Body of pancreas (tissue), 4 donors: ENCODE data around the gene PAM16. TPM values are rescaled to one million over a fixed set of nuclear protein-coding genes. Genes with fewer than 3 reads are reported as not detected.

Source experiments
- ATAC-seq: fragments of 150-250 bp; one replicate; pipeline ENCODE4 v1.9.1; 2016
- DNase-seq, 4 donors: peaks; one replicate each; pipeline ENCODE4 v3.0.0-alpha.2; 2019
- H3K27ac ChIP-seq, 4 donors: fragments of 200-600 bp; sonication (generic); 1 replicate in 3 of 4; 2 replicates in 1 of 4; pipeline versions ENCODE4 v1.5.1 to v1.6.1; 2016 to 2019; ENCODE audit warnings: mild to moderate bottlenecking in 1 of 4, mixed read lengths in 1 of 4, moderate library complexity in 1 of 4
- H3K27me3 ChIP-seq, 2 donors: fragments of 200-600 bp; sonication (generic); one replicate each; pipeline ENCODE4 v1.6.0; 2016; ENCODE audit warnings: mild to moderate bottlenecking in 1 of 2
- H3K36me3 ChIP-seq, 2 donors: fragments of 200-600 bp; sonication (generic); replicated peaks in 1 of 2; 2 replicates each; pipeline ENCODE4 v1.5.1; 2016; ENCODE audit warnings: low read depth in 2 of 2; ENCODE audit not compliant: insufficient read depth in 1 of 2
- H3K4me1 ChIP-seq: fragments of 200-600 bp; sonication (generic); one replicate; pipeline ENCODE4 v1.6.0; 2016
- H3K4me3 ChIP-seq, 2 donors: fragments of 200-600 bp; sonication (generic); 1 replicate in 1 of 2; 2 replicates in 1 of 2; pipeline ENCODE4 v1.5.1; 2016 to 2019
- H3K9me3 ChIP-seq, 3 donors: fragments of 200-600 bp; sonication (generic); 1 replicate in 2 of 3; 2 replicates in 1 of 3; pipeline ENCODE4 v1.5.1; 2016
- CTCF ChIP-seq, 7 experiments: fragments of 450-650 bp in 4 of 7; fragments of 200-600 bp in 3 of 7; sonication (generic) in 3 of 7; IDR thresholded peaks; one replicate each; pipeline ENCODE4 v1.5.1; 2016 to 2019; ENCODE audit warnings: antibody characterized with exemption in 7 of 7
- POLR2A ChIP-seq, 3 donors: fragments of 450-650 bp; IDR thresholded peaks; one replicate each; pipeline ENCODE4 v1.6.1; 2016; ENCODE audit warnings: antibody characterized with exemption in 3 of 3, mild to moderate bottlenecking in 2 of 3
- WGBS, 2 donors: methylation state at CpG; one replicate each; pipeline ENCODE4 v1.1.5; 2017; 5-methylcytosine and 5-hydroxymethylcytosine counted together
- intact Hi-C: fragments of 100-400 bp; cut with DNase I; formaldehyde crosslinking; loops from one replicate; pipeline ENCODE4 v1.15.1; 2023
- total RNA-seq, 2 donors: library from RNA; depleted of rRNA; stranded (reverse); fragments of >200 nt; gene quantifications; one replicate each; pipeline ENCODE4 v1.1.0, GENCODE V29; 2016

The PAM16 gene
- total RNA-seq, 2 donors from 2014 or later = 25.9 to 27.7 TPM

GRCh38 chr16:4376126-4376892 lies 25.2 kb upstream of the PAM16 start:
- no peaks in the 10 kb centered on the region for H3K36me3 ChIP-seq
- WGBS, 2 donors = 38 to 45% methylated on average over 2 to 31 of the region's 31 CpGs
- H3K9me3 ChIP-seq = no peaks in the 10 kb centered on the region
- no peaks in the 10 kb centered on the region for H3K27me3 ChIP-seq
- peak overlapping the region; percentile 78 to 89 (median 86) for H3K27ac ChIP-seq
- peaks cover 71% of the 10 kb centered on the region for H3K4me1 ChIP-seq
- DNase-seq (peak; percentile 90 to 97 (median 93)), ATAC-seq (peak; percentile 71)
- intact Hi-C loops = no loop called here
- TF ChIP-seq POLR2A (IDR thresholded peaks at IDR 0.05) (peak; percentile 24 to 50 (median 45)), CTCF (IDR thresholded peaks at IDR 0.05) (no peak)
- no peak overlapping the region for H3K4me3 ChIP-seq

- Histone ChIP-seq H3K27ac (peak overlapping the region; percentile 78 to 89 (median 86)), H3K36me3 (no peaks in the 10 kb centered on the region), H3K4me1 (peaks cover 75% of the 10 kb centered on the region), H3K9me3 (no peaks in the 10 kb centered on the region), H3K27me3 (no peaks in the 10 kb centered on the region), H3K4me3 (no peak overlapping the region)
- TF ChIP-seq CTCF (IDR thresholded peaks at IDR 0.05) = no peak
- no peak for TF ChIP-seq POLR2A (IDR thresholded peaks at IDR 0.05)
- ATAC-seq (no peak), DNase-seq (peak in 2 of 4 donors; percentile 49 to 53)
- intact Hi-C loops = no loop called here
- 81 to 83% methylated on average over 14 to 15 of the region's 15 CpGs for WGBS, 2 donors
Observed at GRCh38 chr16:4375717-4376116, 24.6 kb upstream of the PAM16 start.

GRCh38 chr16:4373909-4374742 lies 23.0 kb upstream of the PAM16 start:
- Histone ChIP-seq H3K4me1 (peaks cover 75% of the 10 kb centered on the region), H3K4me3 (no peak overlapping the region), H3K9me3 (no peaks in the 10 kb centered on the region), H3K36me3 (no peaks in the 10 kb centered on the region), H3K27ac (peak overlapping the region; percentile 78 to 89 (median 86)), H3K27me3 (no peaks in the 10 kb centered on the region)
- DNase-seq (peak; percentile 73 to 86 (median 80)), ATAC-seq (peak; percentile 30)
- WGBS, 2 donors = 30 to 34% methylated on average over 18 to 30 of the region's 30 CpGs
- TF ChIP-seq CTCF (IDR thresholded peaks at IDR 0.05) = no peak
- peak; percentile 4 to 54 (median 49) for TF ChIP-seq POLR2A (IDR thresholded peaks at IDR 0.05)
- intact Hi-C loops = no loop called here

GRCh38 chr16:4373356-4373908 lies 22.3 kb upstream of the PAM16 start:
- peaks cover 69% of the 10 kb centered on the region for H3K4me1 ChIP-seq

More at GRCh38 chr16:4373356-4373908, 22.3 kb upstream of the PAM16 start:
- TF ChIP-seq CTCF (IDR thresholded peaks at IDR 0.05) = no peak
- no peak for TF ChIP-seq POLR2A (IDR thresholded peaks at IDR 0.05)
- 0 to 14% methylated on average over 1 to 9 of the region's 9 CpGs for WGBS, 2 donors
- intact Hi-C loops = no loop called here
- H3K9me3 ChIP-seq = no peaks in the 10 kb centered on the region
- DNase-seq = peak in 1 of 4 donors; percentile 40
- peak overlapping the region; percentile 78 to 89 (median 86) for H3K27ac ChIP-seq
- no peaks in the 10 kb centered on the region for H3K36me3 ChIP-seq
- no peak for ATAC-seq
- H3K4me3 ChIP-seq = no peak overlapping the region
- H3K27me3 ChIP-seq = no peaks in the 10 kb centered on the region
